ENCODE results near the gene DIRAS1. TPM values are rescaled to one million over a fixed set of nuclear protein-coding genes. Genes with fewer than 3 reads are reported as not detected.
"Not testable (repeated sequence)": the region's sequence is repeated elsewhere in the genome, so short reads cannot be mapped to it uniquely, and the experiment has no call there.

The DIRAS1 gene
- total and polyA plus RNA-seq, 3 experiments from 2014 or later: 0.18 TPM; not detected in 2

DNA sequence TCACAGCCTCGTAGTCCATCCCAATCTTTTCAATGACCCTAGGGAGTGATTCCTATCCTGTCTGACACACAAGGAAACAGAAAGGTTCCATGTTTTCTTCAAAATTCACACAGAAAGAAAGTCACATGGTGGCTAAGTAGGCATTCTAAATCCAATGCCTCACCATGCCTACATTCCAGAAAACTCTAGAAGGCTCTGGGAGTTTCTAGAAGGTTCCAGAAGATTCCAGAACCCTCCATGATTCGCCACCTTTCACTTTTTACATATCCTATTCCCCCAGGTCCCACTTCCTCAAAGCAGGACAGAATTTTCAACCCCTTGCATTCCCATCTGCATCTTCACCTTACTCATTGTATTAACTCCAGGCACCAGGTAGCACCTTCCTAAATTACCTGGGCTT, 41.7 kb downstream of the DIRAS1 start:
- Histone ChIP-seq H3K4me3 (ENCODE audit: low read length) (no peak overlapping the region), H3K27me3 (ENCODE audit: insufficient read depth, low read length, poor library complexity, severe bottlenecking) (no peaks in the 10 kb centered on the region), H3K27ac (ENCODE audit: low read depth, low read length) (no peak overlapping the region), H3K36me3 (ENCODE audit: insufficient read depth, low read length) (no peaks in the 10 kb centered on the region), H3K4me1 (ENCODE audit: insufficient read depth, low read length) (no peaks in the 10 kb centered on the region), H3K9me3 (ENCODE audit: low read length) (no peaks in the 10 kb centered on the region)
- H3K36me3 Mint-ChIP-seq: peaks cover 0 to 3% (median 0%) of the 10 kb centered on the region in 3 donors
- CTCF ChIA-PET: no interaction called here
- POLR2A ChIA-PET: no interaction called here
- H3K4me3 Mint-ChIP-seq: no peak overlapping the region
- H3K4me1 Mint-ChIP-seq: no peaks in the 10 kb centered on the region
- H3K27ac Mint-ChIP-seq: no peak overlapping the region
- H3K9me3 Mint-ChIP-seq: no peaks in the 10 kb centered on the region
- DNase-seq: no peak
- H3K27me3 Mint-ChIP-seq: peaks cover 0 to 6% of the 10 kb centered on the region in 2 donors

- H3K27ac Mint-ChIP-seq; DNase-seq; H3K27ac ChIP-seq (ENCODE audit: low read depth, low read length); H3K9me3 ChIP-seq (ENCODE audit: low read length); H3K27me3 ChIP-seq (ENCODE audit: insufficient read depth, low read length, poor library complexity, severe bottlenecking); H3K36me3 Mint-ChIP-seq; H3K4me1 ChIP-seq (ENCODE audit: insufficient read depth, low read length); H3K27me3 Mint-ChIP-seq; H3K4me3 ChIP-seq (ENCODE audit: low read length); CTCF ChIA-PET; H3K4me3 Mint-ChIP-seq; H3K9me3 Mint-ChIP-seq; H3K4me1 Mint-ChIP-seq; POLR2A ChIA-PET; H3K36me3 ChIP-seq (ENCODE audit: insufficient read depth, low read length): not testable (repeated sequence)
These were observed 42.2 kb downstream of the DIRAS1 start for GRCh38 chr19:2678948-2679347.

DNA sequence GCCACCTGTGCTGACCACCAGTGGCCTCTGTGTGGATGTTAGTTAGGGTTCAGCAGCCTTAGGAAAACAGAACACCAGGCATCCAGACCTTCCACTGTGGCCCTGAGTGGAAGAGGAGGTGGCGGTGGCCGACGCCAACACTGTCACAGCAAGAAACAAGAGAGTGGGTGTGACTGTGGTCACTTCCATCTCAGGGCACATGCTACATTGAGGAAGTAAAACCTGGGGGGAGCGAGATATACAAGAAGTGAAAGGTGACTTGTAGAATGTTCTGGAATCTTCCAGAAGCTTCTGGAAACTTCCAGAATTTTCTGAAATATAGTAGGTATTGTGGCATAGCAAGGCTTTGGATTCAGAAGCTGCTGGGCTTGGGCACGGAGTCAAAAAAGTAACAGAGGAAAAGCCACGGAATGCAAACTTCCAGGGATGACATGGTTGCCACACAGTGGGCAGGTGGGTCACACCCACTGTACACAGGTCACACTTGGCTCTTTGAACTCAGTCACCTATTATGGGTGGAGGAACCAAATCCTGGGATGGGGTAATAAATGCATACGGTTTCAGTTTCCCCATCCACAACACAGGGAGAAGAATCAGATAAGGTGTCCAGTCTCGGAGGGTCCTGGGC, 43.0 kb downstream of the DIRAS1 start:
- Mint-ChIP-seq H3K27me3 (peaks cover 0 to 6% of the 10 kb centered on the region in 2 donors), H3K4me3 (no peak overlapping the region), H3K27ac (no peak overlapping the region), H3K9me3 (no peaks in the 10 kb centered on the region), H3K4me1 (no peaks in the 10 kb centered on the region), H3K36me3 (no peaks in the 10 kb centered on the region)
- H3K4me3 ChIP-seq (ENCODE audit: low read length): no peak overlapping the region
- no peaks in the 10 kb centered on the region for H3K9me3 ChIP-seq (ENCODE audit: low read length)
- no peaks in the 10 kb centered on the region for H3K36me3 ChIP-seq (ENCODE audit: insufficient read depth, low read length)
- DNase-seq: no peak
- H3K4me1 ChIP-seq (ENCODE audit: insufficient read depth, low read length): no peaks in the 10 kb centered on the region
- H3K27ac ChIP-seq (ENCODE audit: low read depth, low read length): no peak overlapping the region
- H3K27me3 ChIP-seq (ENCODE audit: insufficient read depth, low read length, poor library complexity, severe bottlenecking): no peaks in the 10 kb centered on the region
- ChIA-PET CTCF (no interaction called here), POLR2A (no interaction called here)

DNA sequence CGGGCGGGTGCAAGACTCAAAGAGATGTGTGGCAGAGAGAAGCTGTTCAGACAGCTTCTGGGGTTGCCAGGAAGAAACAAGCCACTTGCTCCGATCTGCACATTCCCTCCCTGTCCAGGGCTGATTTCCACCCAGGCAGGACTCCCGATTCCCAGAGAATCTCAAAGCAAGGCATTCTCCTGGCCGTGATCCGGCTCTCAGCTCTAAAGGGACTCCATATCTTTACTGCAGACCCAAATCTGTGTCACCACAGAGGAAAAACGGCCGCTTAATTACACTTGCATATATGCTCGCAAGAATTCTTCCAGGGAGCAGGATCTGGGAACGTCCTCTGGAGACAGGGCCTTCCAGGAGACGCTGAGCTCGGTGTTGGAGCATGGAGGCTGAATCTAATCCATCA, 44.3 kb downstream of the DIRAS1 start:
- Mint-ChIP-seq H3K27me3 (peaks cover 0 to 6% of the 10 kb centered on the region in 2 donors), H3K36me3 (no peaks in the 10 kb centered on the region), H3K9me3 (no peaks in the 10 kb centered on the region), H3K4me1 (no peaks in the 10 kb centered on the region), H3K27ac (peak overlapping the region in 1 of 8 donors; percentile 84), H3K4me3 (no peak overlapping the region)
- H3K4me3 ChIP-seq (ENCODE audit: low read length): no peak overlapping the region
- DNase-seq: no peak
- H3K36me3 ChIP-seq (ENCODE audit: insufficient read depth, low read length): no peaks in the 10 kb centered on the region
- no peaks in the 10 kb centered on the region for H3K27me3 ChIP-seq (ENCODE audit: insufficient read depth, low read length, poor library complexity, severe bottlenecking)
- H3K4me1 ChIP-seq (ENCODE audit: insufficient read depth, low read length): no peaks in the 10 kb centered on the region
- no peaks in the 10 kb centered on the region for H3K9me3 ChIP-seq (ENCODE audit: low read length)
- H3K27ac ChIP-seq (ENCODE audit: low read depth, low read length): no peak overlapping the region
- ChIA-PET CTCF (no interaction called here), POLR2A (no interaction called here)

GRCh38 chr19:2675892-2676291, 45.3 kb downstream of the DIRAS1 start:
- Mint-ChIP-seq H3K27me3 (peaks cover 0 to 3% of the 10 kb centered on the region in 2 donors), H3K4me3 (no peak overlapping the region), H3K9me3 (no peaks in the 10 kb centered on the region), H3K27ac (no peak overlapping the region), H3K36me3 (no peaks in the 10 kb centered on the region), H3K4me1 (no peaks in the 10 kb centered on the region)
- Histone ChIP-seq H3K4me3 (ENCODE audit: low read length) (no peak overlapping the region), H3K27ac (ENCODE audit: low read depth, low read length) (no peak overlapping the region), H3K9me3 (ENCODE audit: low read length) (no peaks in the 10 kb centered on the region), H3K36me3 (ENCODE audit: insufficient read depth, low read length) (no peaks in the 10 kb centered on the region), H3K4me1 (ENCODE audit: insufficient read depth, low read length) (no peaks in the 10 kb centered on the region), H3K27me3 (ENCODE audit: insufficient read depth, low read length, poor library complexity, severe bottlenecking) (no peaks in the 10 kb centered on the region)
- CTCF ChIA-PET: no interaction called here
- DNase-seq: no peak
- POLR2A ChIA-PET: no interaction called here

GRCh38 chr19:2670217-2670616, 51.0 kb downstream of the DIRAS1 start:
- Histone ChIP-seq H3K36me3 (ENCODE audit: insufficient read depth, low read length) (no peaks in the 10 kb centered on the region), H3K27me3 (ENCODE audit: insufficient read depth, low read length, poor library complexity, severe bottlenecking) (no peaks in the 10 kb centered on the region), H3K4me3 (ENCODE audit: low read length) (no peak overlapping the region), H3K27ac (ENCODE audit: low read depth, low read length) (no peak overlapping the region), H3K4me1 (ENCODE audit: insufficient read depth, low read length) (no peaks in the 10 kb centered on the region), H3K9me3 (ENCODE audit: low read length) (no peaks in the 10 kb centered on the region)
- ChIA-PET POLR2A (no interaction called here), CTCF (no interaction called here)
- Mint-ChIP-seq H3K27ac (no peak overlapping the region), H3K9me3 (no peaks in the 10 kb centered on the region), H3K27me3 (peaks cover 3 to 5% of the 10 kb centered on the region in 2 donors), H3K36me3 (no peaks in the 10 kb centered on the region), H3K4me1 (no peaks in the 10 kb centered on the region), H3K4me3 (no peak overlapping the region)
- DNase-seq: no peak

- Histone ChIP-seq H3K27me3 (ENCODE audit: insufficient read depth, low read length, poor library complexity, severe bottlenecking) (no peaks in the 10 kb centered on the region), H3K4me1 (ENCODE audit: insufficient read depth, low read length) (no peaks in the 10 kb centered on the region), H3K4me3 (ENCODE audit: low read length) (no peak overlapping the region), H3K9me3 (ENCODE audit: low read length) (no peaks in the 10 kb centered on the region), H3K27ac (ENCODE audit: low read depth, low read length) (no peak overlapping the region), H3K36me3 (ENCODE audit: insufficient read depth, low read length) (no peaks in the 10 kb centered on the region)
- Mint-ChIP-seq H3K27me3 (peaks cover 3 to 5% of the 10 kb centered on the region in 2 donors), H3K36me3 (no peaks in the 10 kb centered on the region), H3K4me3 (peak overlapping the region in 1 of 7 donors; percentile 36), H3K9me3 (no peaks in the 10 kb centered on the region), H3K27ac (peak overlapping the region in 1 of 8 donors; percentile 66), H3K4me1 (no peaks in the 10 kb centered on the region)
- CTCF ChIA-PET: no interaction called here
- DNase-seq: no peak
- POLR2A ChIA-PET: no interaction called here
These were observed 52.9 kb downstream of the DIRAS1 start for GRCh38 chr19:2668175-2668763.

DNA sequence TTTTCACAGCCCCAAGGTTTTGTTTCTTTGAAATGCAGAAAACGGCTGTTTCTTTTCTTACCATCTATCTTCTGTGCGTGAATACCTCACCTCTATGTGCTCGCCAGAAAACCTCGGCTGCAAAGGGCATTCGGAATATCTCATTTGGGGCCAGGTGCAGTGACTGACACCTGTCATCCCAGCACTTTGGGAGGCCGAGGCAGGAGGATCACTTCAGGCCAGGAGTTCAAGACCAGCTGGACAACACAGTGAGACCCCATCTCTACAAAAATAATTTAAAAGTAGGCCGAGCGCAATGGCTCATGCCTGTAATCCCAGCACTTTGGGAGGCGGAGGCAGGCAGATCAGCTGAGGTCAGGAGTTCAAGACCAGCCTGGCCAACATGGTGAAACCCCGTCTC, 53.8 kb downstream of the DIRAS1 start:
- DNase-seq; H3K4me1 Mint-ChIP-seq; POLR2A ChIA-PET; H3K27me3 ChIP-seq (ENCODE audit: insufficient read depth, low read length, poor library complexity, severe bottlenecking); H3K9me3 Mint-ChIP-seq; H3K27ac ChIP-seq (ENCODE audit: low read depth, low read length); H3K4me3 Mint-ChIP-seq; H3K4me1 ChIP-seq (ENCODE audit: insufficient read depth, low read length); H3K36me3 Mint-ChIP-seq; H3K27ac Mint-ChIP-seq; H3K4me3 ChIP-seq (ENCODE audit: low read length); H3K36me3 ChIP-seq (ENCODE audit: insufficient read depth, low read length); H3K9me3 ChIP-seq (ENCODE audit: low read length); H3K27me3 Mint-ChIP-seq; CTCF ChIA-PET: not testable (repeated sequence)
